ENCODE measurements around the gene DNLZ.

DNLZ gene

DNA sequence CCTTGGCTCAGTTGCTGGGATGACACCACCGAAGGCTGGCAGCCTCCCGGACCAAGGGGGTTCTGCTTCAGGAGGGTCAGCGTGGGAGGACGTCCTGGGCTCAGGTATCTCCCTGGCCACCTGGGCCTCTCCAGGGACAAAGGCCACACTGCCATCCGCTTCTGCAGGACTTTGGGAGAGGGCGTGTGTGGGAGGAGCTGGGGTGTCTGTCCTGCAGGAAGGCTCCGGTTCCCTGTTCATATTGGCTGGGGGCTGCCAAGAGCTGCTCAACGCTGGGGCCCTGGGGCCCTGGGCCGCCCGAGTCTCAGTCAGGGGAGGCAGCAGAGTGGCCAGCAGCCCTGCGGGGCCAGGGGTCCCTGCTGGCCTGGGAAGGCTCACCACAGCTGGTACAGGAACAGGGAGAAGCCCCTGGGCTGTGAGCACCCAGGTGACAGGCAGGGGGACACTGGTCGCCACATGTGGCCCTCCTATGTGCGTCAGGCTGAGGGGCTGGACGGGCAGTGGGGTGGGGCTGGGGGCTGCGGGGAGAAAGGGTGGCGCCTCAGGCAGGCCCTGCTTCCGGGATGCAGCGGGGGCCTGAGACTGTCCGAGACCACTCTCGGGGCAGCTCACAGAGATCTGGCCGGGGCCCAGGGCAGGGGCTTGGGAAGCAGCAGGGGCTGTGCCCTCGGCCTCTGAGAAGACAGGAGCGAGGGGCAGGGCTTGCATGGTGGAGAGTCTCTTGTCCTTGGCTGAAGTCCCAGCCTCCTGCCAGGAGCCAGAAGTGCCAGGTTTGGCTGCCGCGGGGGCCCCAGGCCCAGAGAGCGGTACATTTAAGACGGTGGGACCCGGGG lies 14.8 kb upstream of the DNLZ start:
- H3K27me3 ChIP-seq = no peaks in the 10 kb centered on the region
- H3K4me3 ChIP-seq = no peak overlapping the region
- H3K9me3 ChIP-seq = no peaks in the 10 kb centered on the region
- H3K4me1 ChIP-seq = peaks cover 0 to 8% (median 0%) of the 10 kb centered on the region in 4 donors
- intact Hi-C loops (cut with DNase I; ENCODE audit: low total_unique reads) = no loop called here
- no peak for DNase-seq
- peaks cover 12 to 66% (median 50%) of the 10 kb centered on the region in 3 donors for H3K36me3 ChIP-seq
- TF ChIP-seq, protein P1, sequence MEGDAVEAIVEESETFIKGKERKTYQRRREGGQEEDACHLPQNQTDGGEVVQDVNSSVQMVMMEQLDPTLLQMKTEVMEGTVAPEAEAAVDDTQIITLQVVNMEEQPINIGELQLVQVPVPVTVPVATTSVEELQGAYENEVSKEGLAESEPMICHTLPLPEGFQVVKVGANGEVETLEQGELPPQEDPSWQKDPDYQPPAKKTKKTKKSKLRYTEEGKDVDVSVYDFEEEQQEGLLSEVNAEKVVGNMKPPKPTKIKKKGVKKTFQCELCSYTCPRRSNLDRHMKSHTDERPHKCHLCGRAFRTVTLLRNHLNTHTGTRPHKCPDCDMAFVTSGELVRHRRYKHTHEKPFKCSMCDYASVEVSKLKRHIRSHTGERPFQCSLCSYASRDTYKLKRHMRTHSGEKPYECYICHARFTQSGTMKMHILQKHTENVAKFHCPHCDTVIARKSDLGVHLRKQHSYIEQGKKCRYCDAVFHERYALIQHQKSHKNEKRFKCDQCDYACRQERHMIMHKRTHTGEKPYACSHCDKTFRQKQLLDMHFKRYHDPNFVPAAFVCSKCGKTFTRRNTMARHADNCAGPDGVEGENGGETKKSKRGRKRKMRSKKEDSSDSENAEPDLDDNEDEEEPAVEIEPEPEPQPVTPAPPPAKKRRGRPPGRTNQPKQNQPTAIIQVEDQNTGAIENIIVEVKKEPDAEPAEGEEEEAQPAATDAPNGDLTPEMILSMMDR (IDR thresholded peaks at IDR 0.05) = no peak
- no peak overlapping the region for H3K27ac ChIP-seq

DNA sequence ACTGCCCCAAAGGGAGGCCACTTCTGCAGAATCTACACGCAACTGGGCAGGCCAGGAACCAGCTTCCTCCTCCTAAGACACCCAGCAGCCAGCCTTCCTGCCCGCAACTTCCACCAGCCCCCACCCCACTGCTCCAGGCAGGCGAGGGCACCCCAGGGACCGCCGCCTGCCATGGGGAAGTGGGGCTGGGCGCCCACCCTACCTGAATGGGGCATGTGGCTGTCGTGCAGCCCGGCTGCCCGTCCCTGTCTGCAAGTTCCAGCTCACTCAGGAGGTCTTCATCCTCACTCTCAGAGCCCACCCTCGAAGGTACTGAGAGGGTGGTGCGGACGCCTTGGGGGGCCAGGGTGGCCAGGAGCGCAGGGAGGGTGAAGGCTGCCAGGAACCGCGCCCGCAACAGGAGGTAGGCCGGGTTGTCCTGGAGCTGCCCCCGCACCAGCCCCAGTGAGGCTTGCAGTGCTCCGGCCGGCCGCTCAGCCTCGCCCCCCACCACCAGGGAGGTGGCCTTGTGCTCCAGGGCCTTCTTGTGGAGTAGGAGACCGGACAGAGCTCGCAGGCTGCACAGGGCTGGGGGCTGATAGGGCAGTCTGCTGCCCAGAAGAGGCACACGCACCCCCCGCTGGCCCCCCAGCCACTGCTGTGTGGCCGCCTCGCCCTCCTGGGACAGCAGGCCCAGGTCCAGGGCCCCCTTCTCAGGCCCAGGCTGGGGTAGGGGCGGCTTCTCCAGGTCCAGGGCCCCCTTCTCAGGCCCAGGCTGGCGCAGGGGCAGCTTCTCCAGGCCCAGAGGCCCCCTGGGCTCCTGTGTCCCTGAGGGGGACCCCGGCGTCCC lies 14.0 kb upstream of the DNLZ start:
- intact Hi-C loops (cut with DNase I; ENCODE audit: low total_unique reads) = no loop called here
- TF ChIP-seq, protein P1 (IDR thresholded peaks at IDR 0.05) = no peak
- DNase-seq = no peak

DNA sequence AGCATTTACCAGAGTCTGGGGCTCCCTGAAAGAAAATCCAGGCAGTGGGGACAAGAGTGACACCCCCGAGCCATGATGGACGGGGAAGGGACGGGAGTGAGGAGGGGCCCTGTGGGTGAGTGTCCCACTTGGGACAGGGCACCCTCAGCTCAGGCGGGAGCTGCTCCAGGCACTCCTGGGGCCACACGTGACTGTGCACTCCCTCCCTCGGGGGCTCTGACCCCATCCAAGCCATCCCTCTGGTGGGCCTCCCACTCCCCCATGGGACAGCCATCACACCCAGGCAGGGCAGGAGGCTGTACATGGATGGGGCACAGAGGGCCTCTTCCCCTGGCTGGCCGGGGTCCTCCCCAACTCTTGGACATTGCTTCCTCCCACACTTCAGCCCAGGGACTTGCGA lies 12.9 kb upstream of the DNLZ start:
- intact Hi-C loops (cut with DNase I; ENCODE audit: low total_unique reads) = no loop called here
- TF ChIP-seq, protein P1 (IDR thresholded peaks at IDR 0.05) = no peak
- no peak overlapping the region for H3K27ac ChIP-seq
- H3K4me1 ChIP-seq = peaks cover 0 to 23% (median 0%) of the 10 kb centered on the region in 4 donors
- H3K4me3 ChIP-seq = no peak overlapping the region
- H3K9me3 ChIP-seq = no peaks in the 10 kb centered on the region
- H3K36me3 ChIP-seq = peaks cover 4 to 47% (median 31%) of the 10 kb centered on the region in 3 donors
- DNase-seq = no peak
- no peaks in the 10 kb centered on the region for H3K27me3 ChIP-seq

More for the DNA sequence above, 14.0 kb upstream of the DNLZ start:
- Histone ChIP-seq H3K36me3 (peaks cover 4 to 58% (median 42%) of the 10 kb centered on the region in 3 donors), H3K9me3 (no peaks in the 10 kb centered on the region), H3K27me3 (no peaks in the 10 kb centered on the region), H3K4me3 (no peak overlapping the region), H3K27ac (no peak overlapping the region), H3K4me1 (peaks cover 0 to 16% (median 0%) of the 10 kb centered on the region in 4 donors)

DNA sequence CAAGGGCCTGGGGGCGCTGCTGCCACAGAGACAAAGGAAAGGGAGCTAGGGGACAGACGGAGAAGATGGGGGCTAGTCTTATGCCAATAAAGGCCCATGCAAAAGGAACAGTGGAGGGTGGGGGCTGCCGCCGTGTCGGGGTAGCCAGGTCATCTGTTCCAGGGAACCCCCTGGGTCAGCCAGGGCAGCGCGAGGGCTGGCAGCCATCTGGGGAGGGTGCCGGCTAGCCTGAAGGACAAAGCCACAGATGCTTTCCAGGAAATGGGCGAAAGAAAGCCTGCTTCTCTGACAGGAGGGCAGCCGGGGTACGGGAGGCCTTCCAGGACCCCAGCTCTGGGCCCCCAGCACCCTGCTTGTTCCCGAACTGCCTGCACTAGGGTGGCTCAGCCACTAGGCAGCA lies 11.6 kb upstream of the DNLZ start:
- H3K9me3 ChIP-seq = no peaks in the 10 kb centered on the region
- H3K4me1 ChIP-seq = peaks cover 0 to 23% (median 0%) of the 10 kb centered on the region in 4 donors
- no peaks in the 10 kb centered on the region for H3K27me3 ChIP-seq
- no peak for DNase-seq
- intact Hi-C loops (cut with DNase I; ENCODE audit: low total_unique reads) = no loop called here
- H3K4me3 ChIP-seq = no peak overlapping the region
- peaks cover 0 to 37% (median 20%) of the 10 kb centered on the region in 3 donors for H3K36me3 ChIP-seq
- TF ChIP-seq, protein P1 (IDR thresholded peaks at IDR 0.05) = no peak
- H3K27ac ChIP-seq = no peak overlapping the region

DNA sequence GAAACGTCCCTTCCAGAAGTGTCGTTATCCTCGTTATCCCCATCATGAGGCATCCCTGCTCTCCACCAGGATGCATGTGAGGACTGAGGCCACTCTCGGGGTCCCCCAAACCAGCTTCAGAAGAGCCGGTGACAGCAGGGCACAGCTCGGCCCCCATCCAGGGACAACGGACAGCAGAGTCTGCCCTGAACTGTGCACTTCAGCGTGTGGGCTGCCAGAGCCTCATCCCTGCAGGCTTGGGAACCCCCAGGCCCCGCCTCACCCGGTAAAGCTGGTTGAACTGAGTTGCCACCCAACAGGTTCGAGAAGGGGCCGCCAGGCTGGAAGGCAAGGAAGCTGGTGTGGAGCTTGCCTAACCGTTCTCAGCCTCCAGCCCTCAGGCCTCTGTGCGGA lies 10.6 kb upstream of the DNLZ start:
- H3K4me1 ChIP-seq = peaks cover 0 to 23% (median 0%) of the 10 kb centered on the region in 4 donors
- no peak for DNase-seq
- peaks cover 0 to 28% (median 11%) of the 10 kb centered on the region in 3 donors for H3K36me3 ChIP-seq
- H3K27ac ChIP-seq = no peak overlapping the region
- intact Hi-C loops (cut with DNase I; ENCODE audit: low total_unique reads) = no loop called here
- no peaks in the 10 kb centered on the region for H3K9me3 ChIP-seq
- TF ChIP-seq, protein P1 (IDR thresholded peaks at IDR 0.05) = no peak
- no peak overlapping the region for H3K4me3 ChIP-seq
- no peaks in the 10 kb centered on the region for H3K27me3 ChIP-seq

Data from tibial artery (tissue), 4 donors.